GM21447 (cell line): ENCODE results near the gene TANC1.

ENCODE experiments used
- ATAC-seq: cut with Tn5 transposase; IDR thresholded peaks from one replicate; pipeline ENCODE4 v1.9.1; 2021; ENCODE audit not compliant: unreplicated experiment

The TANC1 gene

DNA sequence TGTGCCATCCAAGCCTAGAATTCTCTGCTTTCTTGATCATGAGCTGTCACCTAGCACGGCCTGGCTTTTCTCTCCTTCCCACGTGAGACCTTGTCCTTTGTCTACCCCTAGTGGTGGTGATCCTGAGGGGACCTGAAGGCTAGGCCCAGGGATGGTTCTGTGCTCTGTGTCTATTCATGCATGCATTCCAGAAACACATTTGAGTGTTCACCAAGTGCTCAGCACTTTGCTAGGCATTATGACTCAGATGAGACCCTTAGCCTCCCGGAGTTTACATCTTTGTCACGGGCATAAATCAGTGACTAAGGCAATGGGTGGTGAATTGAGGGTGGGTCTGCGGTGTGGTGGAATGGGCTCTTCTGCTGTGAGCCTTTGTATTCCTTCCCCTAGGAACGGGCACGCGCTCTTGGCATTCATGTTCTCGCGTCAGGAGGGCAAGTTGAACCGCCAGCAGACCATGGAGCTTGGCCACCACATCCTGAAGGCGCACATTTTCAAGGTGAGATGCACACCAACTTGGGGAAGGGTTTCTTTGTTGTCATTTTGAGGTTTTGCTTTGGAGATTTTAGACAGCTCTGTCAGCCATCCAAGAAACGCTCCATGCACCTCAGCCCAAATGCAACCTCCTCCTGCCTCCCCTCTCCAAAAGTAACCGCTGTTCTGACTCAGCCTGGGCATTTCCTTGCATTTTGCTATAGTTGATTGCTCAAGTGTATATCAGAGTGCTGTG lies 217.1 kb downstream of the TANC1 start:
- peak; percentile 65 for ATAC-seq

DNA sequence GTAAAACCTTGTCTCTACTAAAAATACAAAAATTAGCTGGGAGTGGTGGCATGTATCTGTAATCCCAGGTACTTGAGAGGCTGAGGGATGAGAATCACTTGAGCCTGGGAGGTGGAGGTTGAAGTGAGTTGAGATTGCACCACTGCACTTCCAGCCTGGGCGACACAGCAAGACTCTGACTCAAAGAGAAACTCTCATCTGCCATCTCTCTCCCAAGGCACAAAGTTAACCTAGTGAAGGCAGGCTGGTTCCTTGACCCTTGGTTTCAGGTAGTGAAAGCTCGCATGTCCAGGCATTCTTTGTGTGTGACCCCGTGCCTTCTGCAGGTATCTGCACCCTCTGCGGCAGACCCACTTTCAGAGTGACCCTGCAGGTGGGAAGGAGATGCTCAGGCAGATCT lies 218.0 kb downstream of the TANC1 start:
- peak; percentile 52 for ATAC-seq

DNA sequence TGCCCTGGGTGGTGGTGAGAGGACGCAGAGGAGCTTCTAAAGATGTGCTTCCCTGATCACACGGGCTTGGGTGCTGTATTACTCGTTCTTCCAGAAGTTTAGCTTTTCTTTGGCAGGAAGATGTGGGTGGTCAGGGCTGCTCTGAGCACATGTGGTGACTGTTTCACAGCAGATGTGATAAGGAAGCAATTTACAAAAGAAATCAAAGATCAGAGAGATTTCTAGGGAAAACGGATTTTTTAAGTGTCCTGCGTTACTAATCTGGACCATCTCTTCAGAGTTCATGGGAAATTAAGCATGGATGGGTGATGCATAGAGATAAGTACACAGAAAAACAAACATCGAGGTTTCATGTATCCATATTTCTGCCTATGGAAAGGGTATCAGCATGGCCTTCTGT lies 218.7 kb downstream of the TANC1 start:
- ATAC-seq, result no peak

DNA sequence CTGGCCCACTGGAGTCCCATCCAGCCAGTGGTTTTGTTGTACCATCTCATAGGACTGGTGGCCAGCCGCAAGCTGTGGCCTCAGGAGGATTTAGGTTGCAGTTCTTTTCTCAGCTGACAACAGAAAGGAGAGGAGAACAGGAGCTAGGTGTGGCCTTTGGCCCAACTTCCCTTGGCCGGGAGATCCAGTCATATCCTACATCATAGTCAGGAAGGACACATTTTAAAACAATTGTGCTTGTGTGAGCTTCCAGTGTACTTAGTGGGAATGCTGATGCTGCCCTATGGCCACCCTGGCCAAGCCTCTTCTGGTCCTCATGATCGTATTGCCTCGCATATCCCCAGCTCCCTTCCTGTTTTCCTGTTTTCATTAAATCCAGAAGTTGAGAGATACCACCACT lies 220.0 kb downstream of the TANC1 start:
- no peak for ATAC-seq

DNA sequence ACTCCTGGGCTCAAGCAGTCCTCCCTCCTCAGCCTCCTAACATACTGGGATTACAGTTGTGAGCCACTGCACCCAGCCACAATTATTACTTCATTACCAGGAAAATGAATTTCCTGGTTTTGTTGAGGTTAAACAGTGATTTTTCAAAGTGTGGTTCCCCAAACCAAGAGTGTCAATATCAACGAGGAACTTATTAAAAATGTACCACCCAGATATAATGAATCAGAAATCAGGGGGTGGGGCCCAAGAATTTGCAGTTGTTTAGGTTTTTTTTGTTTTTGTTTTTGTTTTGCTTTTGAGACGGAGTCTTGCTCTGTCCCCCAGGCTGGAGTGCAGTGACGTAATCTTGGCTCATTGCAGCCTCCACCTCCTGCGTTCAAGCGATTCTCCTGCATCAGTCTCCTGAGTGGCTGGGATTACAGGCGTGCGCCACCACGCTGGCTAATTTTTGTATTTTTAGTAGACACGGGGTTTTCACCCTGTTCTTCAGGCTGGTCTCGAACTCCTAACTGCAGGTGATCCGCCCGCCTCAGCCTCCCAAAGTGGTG lies 224.0 kb downstream of the TANC1 start:
- ATAC-seq, result no peak

DNA sequence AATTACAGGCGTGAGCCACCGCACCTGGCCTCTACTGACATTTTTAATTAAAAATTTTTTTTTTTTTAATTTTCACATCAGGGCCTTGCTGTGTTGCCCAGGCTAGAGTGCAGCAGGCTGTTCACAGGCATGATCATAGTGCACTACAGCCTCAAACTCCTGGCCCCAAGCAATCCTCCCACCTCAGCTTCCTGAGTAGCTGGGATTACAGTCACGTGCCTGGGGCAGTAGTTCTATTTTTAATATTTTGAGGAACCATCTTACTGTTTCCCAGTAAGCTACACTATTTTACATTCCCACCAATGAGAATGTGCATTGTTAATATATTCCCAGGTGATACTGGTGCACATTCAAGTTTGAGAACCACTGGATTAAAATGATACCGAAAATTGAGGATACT lies 225.4 kb downstream of the TANC1 start:
- no peak for ATAC-seq

DNA sequence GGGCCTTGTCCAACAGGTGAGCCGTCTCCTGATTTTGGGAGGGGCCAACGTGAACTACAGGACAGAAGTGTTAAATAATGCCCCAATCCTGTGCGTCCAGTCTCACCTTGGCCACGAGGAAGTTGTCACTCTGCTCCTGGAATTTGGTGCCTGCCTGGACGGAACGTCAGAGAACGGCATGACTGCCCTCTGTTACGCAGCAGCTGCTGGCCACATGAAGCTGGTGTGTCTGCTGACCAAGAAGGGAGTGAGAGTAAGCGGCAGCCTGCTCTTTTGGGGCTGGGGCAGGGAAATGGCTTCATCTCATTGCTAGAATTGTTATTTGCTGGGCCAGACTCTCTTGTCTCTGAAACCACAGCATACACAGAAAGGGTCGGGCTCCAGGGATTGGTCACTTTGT lies 225.8 kb downstream of the TANC1 start:
- ATAC-seq, result no peak

DNA sequence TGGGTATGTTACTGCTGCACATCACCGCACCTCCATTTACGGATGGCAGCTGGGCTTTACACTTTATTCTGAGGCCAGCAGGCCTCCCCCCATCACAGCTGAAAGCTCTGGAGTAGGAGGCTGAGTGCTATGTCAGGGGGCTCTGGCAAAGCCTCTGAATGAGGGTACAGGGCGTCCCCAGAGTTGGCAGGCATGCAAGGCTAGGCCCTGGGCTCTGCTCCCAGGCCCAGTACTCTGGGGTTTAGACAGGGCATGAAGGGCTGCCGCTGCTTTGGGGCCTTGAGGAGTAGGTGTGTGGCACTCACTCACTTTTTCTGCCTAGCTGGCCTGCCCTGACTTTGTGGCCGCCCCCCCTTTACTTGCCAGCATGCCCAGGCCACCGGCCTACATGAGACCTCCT lies 227.3 kb downstream of the TANC1 start:
- ATAC-seq, result no peak

DNA sequence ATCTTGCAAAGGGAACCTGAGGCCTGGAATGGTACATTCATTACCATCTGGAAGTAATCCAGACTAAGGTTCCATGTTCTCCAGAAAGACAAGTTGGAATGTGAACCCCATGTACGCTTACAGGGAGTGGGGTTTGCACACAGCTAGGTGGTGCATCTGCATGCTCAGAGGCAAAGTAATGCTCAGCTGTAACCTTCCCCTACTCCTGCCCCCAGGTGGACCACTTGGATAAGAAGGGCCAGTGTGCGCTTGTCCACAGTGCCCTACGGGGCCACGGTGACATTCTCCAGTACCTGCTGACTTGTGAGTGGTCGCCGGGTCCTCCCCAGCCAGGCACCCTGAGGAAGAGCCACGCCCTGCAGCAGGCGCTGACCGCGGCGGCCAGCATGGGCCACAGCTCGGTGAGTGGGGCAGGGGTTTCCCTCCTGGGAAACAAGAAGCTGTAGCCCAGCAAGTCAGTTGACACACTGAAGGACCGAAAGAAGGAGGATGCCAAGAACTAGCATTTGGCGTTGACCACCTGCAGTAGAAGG lies 228.0 kb downstream of the TANC1 start:
- ATAC-seq, result no peak

DNA sequence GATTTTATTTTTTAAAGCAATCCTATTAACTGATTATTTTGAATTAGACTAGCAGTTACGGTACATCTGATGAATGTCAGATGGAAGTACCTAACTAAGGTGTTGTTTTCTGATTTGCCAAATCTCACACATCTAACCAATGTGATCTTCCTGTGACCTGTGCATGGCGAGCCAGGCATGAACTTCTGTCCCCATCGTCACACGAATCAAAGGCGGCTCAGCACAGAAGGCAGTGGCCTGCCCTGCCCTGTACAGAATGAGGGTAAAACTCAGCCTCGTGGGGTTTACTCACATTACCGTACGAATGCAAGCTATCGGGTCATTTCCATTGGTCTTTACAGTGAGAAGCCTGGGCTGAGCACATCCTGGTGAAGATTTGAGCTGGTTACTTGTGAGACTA lies 230.8 kb downstream of the TANC1 start:
- no peak for ATAC-seq

DNA sequence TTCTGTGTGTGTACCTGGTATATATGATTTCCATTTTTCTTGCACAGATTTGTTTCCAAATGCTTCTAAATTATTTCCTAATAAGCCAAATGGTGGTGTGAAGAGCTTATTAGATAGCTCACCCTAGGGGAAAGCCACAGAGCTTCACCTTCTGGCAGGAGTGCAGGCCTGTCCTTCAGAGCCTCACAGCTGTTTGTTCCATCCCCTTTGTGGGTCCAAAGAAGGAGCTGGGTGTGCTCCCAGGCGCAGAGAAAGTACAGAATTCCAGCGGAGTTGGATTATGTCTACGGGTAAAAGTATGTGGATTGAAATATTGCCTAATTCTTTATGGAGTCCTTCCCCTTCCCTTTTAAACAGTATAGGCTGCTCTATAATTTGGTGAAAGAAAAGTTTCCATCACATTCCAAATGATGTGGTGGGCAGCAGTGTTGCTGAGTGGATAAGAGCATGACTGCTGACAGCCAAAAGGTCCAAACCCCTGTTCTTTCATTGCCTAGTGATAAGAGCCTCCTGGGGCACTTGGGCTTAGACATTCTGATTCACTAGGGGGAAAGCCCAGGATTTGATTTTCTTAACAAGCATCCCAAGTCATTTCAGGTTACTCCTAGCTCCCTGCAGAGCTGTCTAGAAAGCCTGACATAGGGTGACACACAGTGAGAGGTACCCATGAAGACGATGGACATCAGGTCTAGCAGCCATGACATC lies 231.5 kb downstream of the TANC1 start:
- no peak for ATAC-seq

DNA sequence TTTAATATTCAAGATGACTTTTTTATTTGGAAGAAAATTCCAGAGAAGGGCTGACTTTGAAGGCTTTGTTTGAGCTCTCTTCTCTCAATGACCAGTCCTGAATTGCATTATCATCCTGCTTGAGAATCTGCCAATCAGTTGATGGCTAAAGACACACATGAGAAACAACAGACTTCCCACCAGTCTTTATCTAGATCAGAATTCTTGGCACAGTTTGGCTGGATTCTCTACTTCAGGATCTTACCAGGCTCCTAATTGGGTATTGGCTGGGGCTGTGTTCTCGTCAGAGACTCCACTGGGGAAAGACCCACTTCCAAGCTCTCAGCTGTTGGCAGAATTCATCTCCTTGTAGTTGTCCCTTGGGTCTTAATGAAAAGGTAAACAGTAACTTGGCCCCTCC lies 232.1 kb downstream of the TANC1 start:
- ATAC-seq, result no peak

DNA sequence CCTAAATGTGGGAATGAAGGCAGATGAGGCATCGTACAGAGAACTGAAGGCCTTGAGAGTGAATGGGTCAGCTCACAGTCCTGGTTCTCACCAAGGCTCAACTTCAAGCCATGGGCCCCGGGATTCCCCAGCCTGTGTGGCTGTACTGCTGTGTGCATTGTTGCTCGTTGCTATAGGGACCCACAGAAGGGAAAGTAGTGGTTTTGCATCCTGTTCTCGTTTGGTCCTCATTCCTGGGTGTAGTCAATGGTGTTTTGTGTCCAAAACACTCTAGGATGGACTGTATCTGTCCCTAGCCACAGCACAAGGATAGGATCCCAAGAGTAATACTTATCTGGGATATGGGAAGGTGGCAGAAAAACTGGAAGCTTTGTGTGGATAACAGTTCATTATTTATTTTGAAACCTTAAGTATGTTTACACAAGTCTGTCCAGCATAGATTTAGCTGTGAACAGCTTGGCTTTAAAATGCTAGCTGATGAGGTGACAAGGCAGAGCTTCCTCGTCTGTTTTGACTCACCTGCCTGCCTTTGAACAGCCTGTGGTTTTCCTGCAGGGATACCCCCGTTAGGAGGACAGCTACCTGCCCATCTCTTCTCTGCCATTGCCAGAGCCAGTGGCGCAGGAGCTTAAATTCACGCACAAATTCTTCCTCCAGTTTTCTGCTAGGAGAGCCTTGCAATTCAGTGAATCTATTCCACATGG lies 233.1 kb downstream of the TANC1 start:
- ATAC-seq, result peak; percentile 99

DNA sequence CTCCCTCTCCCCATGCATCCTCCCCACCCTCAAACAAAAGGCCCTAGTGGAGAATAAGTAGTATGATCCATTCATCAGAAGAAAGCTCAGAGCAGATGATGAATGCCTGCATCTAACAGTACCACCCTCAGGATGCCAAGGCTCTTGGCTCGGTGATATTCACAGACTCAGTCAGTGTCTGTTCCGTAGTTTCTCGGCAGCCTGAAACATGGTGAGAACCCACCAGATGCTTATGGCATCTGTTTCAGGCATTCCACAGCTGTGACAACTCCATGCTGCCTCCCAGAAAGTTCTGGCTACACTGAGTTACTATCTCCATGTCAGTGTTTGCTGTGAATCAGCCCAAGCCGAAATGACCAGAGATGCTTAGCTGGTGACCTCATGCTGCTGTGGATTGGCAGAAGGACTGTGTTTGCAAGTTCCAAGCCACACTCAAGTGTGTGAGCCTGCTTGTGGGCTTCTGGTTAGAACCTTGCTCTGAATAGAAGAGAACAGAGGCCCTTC lies 234.2 kb downstream of the TANC1 start:
- ATAC-seq, result no peak

DNA sequence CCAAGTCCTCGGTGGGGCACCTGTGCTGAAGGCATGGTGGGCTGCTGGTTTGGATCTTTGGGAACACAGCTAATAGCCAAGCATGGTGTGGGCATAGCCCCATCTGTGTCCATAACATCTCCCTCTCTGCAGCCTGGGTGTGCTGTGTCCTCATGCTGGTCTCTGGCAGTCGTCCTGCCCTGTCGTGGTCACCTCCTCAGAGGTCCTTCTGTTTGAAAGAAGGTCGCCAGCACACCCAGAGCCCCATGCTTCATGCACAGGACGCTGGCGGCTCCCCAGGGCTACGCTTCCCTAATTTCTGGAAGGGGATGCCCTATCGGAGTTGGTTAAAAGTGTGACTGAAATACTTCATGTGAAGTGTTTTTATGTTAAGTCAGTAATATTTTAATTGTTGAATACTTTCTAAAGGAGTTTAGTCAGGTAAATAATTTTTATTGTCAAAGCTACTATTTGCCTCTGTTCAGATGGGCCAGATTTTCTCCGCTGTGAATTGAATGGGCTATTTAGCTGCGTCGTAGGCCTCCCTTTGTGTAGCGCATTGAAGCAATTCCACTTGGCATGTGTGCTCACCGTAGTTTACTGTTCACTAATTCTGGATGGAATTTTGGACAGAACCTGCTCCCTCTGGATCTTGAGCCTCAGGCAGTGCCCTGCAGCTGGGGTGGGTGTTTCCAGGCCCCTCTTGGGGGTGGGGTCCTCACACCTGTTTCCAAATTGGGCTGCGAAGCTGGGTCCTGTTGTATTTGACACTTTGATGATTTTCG lies 236.1 kb downstream of the TANC1 start:
- ATAC-seq, result no peak

DNA sequence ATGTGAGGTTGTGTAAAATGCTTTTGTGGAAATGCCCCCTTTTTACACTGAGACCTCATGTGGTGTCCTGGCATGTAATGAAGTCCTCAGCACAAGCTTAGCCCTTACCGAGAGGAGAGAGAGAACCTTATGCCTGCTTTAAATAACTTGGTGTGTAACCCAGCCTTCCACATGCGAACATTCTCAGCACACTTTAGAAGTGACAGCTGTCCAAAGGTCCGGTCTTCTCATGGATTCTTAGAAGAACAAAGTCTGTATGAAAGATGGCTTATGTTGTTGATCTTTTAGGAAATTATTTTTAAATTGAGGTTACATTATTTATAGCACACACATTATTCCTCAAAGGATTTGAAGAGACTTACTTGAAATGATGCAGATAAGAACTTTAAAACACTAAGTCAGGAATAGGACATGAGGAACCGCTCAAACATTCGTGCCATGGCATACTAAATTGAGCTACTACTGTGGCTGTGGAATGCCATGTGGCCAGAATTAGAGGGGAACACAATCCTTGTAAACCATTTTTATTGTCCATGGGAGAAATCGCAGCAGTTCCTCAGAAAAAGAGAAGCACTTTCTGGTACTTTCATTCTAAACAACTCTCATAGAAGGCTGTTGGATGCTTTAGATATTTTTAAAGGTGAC lies 238.4 kb downstream of the TANC1 start:
- ATAC-seq, result no peak

DNA sequence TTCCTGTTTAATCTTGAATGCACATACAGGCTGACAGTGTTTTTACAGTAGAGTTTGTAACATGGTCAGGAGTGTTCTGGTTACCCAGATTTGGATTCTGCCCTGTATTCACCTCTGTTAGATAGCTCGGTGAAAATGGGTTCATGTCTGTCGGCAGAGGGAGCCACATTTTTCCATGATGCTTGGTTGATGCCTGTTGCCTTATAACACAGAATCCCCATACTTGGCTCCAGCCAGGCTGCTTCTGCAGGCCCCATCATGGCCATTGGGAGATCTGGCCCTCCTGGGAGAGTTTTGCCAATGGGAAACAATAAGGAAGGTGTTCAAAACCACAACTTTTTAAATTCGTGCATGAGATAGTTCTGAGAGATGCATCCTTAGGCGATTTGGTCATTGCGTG lies 240.0 kb downstream of the TANC1 start:
- no peak for ATAC-seq

DNA sequence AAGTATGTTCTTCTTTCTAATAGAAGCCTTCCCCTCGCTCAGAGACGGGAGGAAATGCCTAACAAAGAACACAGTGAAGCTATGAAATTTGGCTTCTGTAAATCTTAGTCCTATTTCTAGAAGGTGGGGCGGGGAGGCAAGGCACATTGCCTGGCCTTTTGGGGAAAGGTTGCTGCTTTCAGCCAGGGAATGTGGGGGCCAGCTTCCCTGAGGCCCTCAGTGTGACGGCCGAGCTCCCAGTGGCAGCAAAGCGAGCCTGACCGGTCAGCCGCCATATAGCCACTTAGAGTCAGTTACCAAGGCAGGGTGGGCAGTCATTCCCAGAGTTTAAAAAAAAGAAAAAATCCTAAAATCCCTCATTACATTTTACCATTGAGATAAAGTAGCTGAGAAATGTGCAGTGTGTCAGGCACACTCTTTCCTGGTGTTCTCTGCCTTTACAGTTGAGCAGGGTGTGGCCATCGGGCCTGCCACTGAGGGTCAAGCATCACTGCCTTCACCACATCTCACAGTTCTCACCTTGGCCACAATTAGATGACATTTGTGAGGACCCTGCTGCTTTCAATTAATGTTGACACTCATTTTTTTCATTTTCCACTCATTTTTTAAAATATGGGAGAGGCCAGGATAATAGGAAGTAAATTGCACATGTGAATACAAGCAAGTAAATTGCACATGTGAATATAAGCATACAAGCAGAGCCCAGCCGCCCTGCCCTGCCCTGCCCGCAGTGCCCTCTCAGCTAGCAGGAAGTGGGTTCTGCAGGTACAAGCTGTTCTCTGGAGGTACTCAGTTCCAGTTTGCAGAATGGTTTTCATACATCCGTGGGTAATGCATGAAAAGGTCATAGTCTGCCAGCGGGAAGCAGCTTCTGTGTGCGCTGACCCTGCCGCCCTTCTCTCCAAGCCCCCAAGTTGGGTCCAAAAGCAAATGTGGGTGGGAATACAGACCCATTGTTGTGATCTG lies 241.2 kb downstream of the TANC1 start:
- peak; percentile 86 for ATAC-seq
